Activated CD4-positive, alpha-beta T cell treated with anti-CD3 and anti-CD28 coated beads for 36 hours (primary cell): ENCODE data around the gene TAC4. TPM values are rescaled to one million over a fixed set of nuclear protein-coding genes. Genes with fewer than 3 reads are reported as not detected.

Experiments used
- ATAC-seq: fragments of 200-7000 bp; cut with Tn5 transposase; one replicate; pipeline ENCODE4 v1.10.0; 2021; ENCODE audit warnings: mild to moderate bottlenecking, moderate library complexity
- CTCF ChIA-PET: fragments of 350-600 bp; sonication (Branson Sonifier 250); formaldehyde crosslinking; loops from one replicate; lab custom pipeline; 2021; ENCODE audit warnings: antibody characterized with exemption; lab: Charles Lee
- POLR2A ChIA-PET: fragments of 350-600 bp; sonication (Branson Sonifier 250); formaldehyde crosslinking; loops from one replicate; lab custom pipeline; 2021; ENCODE audit warnings: antibody characterized with exemption, inconsistent platforms; lab: Charles Lee
- DNase-seq: peaks from one replicate; pipeline ENCODE4 v3.0.0-alpha.2; 2020
- H3K27ac Mint-ChIP-seq: one replicate; pipeline ENCODE4 v1.8.0; 2021; ENCODE audit warnings: mixed read lengths
- H3K27me3 Mint-ChIP-seq: one replicate; pipeline ENCODE4 v1.8.0; 2021; ENCODE audit warnings: mixed read lengths
- H3K36me3 Mint-ChIP-seq: one replicate; pipeline ENCODE4 v1.8.0; 2021; ENCODE audit warnings: low read depth, mixed read lengths
- H3K4me1 Mint-ChIP-seq: one replicate; pipeline ENCODE4 v1.8.0; 2021; ENCODE audit warnings: mixed read lengths
- H3K4me3 Mint-ChIP-seq: one replicate; pipeline ENCODE4 v1.8.0; 2021; ENCODE audit warnings: mild to moderate bottlenecking, moderate library complexity, mixed read lengths
- H3K9me3 Mint-ChIP-seq: one replicate; pipeline ENCODE4 v1.8.0; 2021; ENCODE audit warnings: low read depth, mixed read lengths
- intact Hi-C, 2 experiments: fragments of 100-400 bp; cut with DNase I in 1 of 2; cut with micrococcal nuclease in 1 of 2; formaldehyde crosslinking; loops; one replicate each; pipeline versions ENCODE4 v1.14.2 to v1.15.1; 2022 to 2024; cut with DNase I, micrococcal nuclease
- total RNA-seq, 2 experiments: library from RNA; stranded (reverse); gene quantifications; one replicate each; pipeline ENCODE4 v1.2.3, GENCODE V29; 2021

Gene TAC4
- total RNA-seq, 2 experiments from 2014 or later: not detected

DNA sequence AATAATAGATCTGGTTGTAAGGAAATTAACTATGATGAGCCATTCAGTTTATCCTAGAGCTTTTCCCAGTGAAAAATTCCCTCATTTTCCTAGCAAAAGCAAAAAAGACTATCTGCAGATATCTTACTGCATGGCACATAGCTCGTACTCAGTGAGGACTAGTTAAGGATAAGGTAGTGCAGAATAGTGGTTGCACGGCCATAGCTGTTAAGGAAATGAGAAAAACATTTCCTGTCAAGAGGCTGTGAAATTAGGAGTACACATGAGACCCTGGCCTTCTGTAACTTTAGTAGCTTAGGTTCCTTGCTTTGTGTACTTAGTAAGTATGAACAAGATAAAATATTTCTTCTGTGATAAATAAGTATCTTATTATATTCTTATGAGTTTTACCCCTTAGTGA is 49.1 kb downstream of the TAC4 start:
- H3K27ac Mint-ChIP-seq: peak overlapping the region; percentile 45
- DNase-seq (no peak), ATAC-seq (no peak)
- no peak overlapping the region for H3K4me3 Mint-ChIP-seq
- peaks cover 47% of the 10 kb centered on the region for H3K36me3 Mint-ChIP-seq
- no peaks in the 10 kb centered on the region for H3K27me3 Mint-ChIP-seq
- intact Hi-C loops: no loop called here
- ChIA-PET CTCF (interaction anchor here (0.6 to 1.6 kb wide), 5 partner anchors 48 to 280 kb away, joined by 3 to 5 read pairs (median 3); no protein-coding TSS in a partner anchor), POLR2A (interaction anchor here (0.6 kb wide), 1 partner anchor 16 kb away, joined by 3 read pairs; no protein-coding TSS in a partner anchor)
- no peaks in the 10 kb centered on the region for H3K9me3 Mint-ChIP-seq
- H3K4me1 Mint-ChIP-seq: peaks cover 40% of the 10 kb centered on the region

DNA sequence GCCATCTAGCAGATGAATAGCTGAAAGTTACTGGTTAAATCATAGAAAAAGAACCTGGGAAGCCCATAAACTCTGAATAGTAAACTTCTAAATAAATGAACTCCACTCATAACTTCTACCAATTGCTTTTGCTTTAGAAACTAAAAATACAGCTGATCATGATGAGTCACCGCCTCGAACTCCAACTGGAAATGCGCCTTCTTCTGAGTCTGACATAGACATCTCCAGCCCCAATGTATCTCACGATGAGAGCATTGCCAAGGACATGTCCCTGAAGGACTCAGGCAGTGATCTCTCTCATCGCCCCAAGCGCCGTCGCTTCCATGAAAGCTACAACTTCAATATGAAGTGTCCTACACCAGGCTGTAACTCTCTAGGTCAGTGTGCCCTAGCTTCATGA is 49.7 kb downstream of the TAC4 start:
- CTCF ChIA-PET: interaction anchor here (0.9 to 1.6 kb wide), 5 partner anchors 14 to 229 kb away, joined by 3 to 5 read pairs (median 3); no protein-coding TSS in a partner anchor

DNA sequence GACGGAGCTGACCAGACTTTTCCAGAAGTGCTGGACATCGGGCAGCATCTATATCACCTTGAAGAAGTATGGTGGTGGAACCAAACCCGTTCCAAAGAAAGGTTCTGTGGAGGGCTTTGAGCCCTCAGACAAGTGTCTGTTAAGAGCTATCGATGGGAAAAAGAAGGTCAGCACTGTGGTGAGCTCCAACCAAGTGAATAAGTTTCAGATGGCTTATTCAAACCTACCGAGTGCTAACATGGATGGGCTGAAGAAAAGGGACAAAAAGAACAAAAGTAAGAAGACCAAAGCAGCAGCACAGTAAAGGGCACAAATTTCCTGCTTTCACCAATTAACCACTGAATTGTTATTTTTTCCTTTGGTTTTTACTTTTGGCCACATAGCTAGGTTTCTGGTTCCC is 52.5 kb downstream of the TAC4 start:
- POLR2A ChIA-PET: interaction anchor here (0.6 kb wide), 1 partner anchor 132 kb away, joined by 3 read pairs; no protein-coding TSS in a partner anchor
- Mint-ChIP-seq H3K4me1 (peaks cover 61% of the 10 kb centered on the region), H3K27ac (peak overlapping the region; percentile 52), H3K4me3 (no peak overlapping the region), H3K27me3 (no peaks in the 10 kb centered on the region), H3K36me3 (peaks cover 62% of the 10 kb centered on the region), H3K9me3 (no peaks in the 10 kb centered on the region)
- ATAC-seq: peak; percentile 47
- DNase-seq: no peak
- CTCF ChIA-PET: interaction anchor here (1.0 to 1.3 kb wide), 4 partner anchors 55 to 262 kb away, joined by 3 to 4 read pairs (median 3); partner anchors contain the start of gene SLC35B1
- intact Hi-C loops: no loop called here

More for the DNA sequence above, 49.7 kb downstream of the TAC4 start:
- POLR2A ChIA-PET: interaction anchor here (0.6 to 0.7 kb wide), 2 partner anchors 15 to 83 kb away, joined by 3 read pairs; no protein-coding TSS in a partner anchor
- peak overlapping the region; percentile 45 for H3K27ac Mint-ChIP-seq
- DNase-seq: no peak
- intact Hi-C loops: no loop called here
- peaks cover 49% of the 10 kb centered on the region for H3K36me3 Mint-ChIP-seq
- H3K9me3 Mint-ChIP-seq: no peaks in the 10 kb centered on the region
- no peak overlapping the region for H3K4me3 Mint-ChIP-seq
- peak; percentile 26 for ATAC-seq
- peaks cover 42% of the 10 kb centered on the region for H3K4me1 Mint-ChIP-seq
- no peaks in the 10 kb centered on the region for H3K27me3 Mint-ChIP-seq

DNA sequence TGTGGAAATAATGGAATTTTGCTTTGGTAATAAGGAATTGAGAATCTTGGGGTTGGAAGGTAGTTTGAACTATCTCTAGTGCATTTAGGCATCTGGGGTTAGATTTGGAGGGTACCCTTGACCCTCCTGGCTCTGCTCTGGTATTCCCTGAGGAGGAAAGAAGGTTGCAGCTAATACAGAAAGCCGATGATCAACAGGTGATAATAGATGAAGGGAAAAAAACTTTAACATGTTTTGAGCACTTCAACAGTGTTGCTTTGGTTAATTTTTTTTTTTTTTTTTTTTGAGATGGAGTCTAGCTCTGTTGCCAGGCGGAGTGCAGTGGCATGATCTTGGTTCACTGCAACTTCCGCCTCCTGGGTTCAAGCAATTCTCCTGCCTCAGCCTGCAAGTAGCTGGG is 54.6 kb downstream of the TAC4 start:
- DNase-seq (no peak), ATAC-seq (no peak)
- intact Hi-C loops: no loop called here
- Mint-ChIP-seq H3K36me3 (peaks cover 61% of the 10 kb centered on the region), H3K4me1 (peaks cover 69% of the 10 kb centered on the region), H3K4me3 (no peak overlapping the region), H3K9me3 (no peaks in the 10 kb centered on the region), H3K27me3 (no peaks in the 10 kb centered on the region), H3K27ac (no peak overlapping the region)
- ChIA-PET POLR2A (interaction anchor here (1.1 kb wide), 1 partner anchor 52 kb away, joined by 8 read pairs; no protein-coding TSS in a partner anchor), CTCF (interaction anchor here (0.6 to 1.5 kb wide), 6 partner anchors 25 to 301 kb away, joined by 3 to 5 read pairs (median 3); no protein-coding TSS in a partner anchor)

DNA sequence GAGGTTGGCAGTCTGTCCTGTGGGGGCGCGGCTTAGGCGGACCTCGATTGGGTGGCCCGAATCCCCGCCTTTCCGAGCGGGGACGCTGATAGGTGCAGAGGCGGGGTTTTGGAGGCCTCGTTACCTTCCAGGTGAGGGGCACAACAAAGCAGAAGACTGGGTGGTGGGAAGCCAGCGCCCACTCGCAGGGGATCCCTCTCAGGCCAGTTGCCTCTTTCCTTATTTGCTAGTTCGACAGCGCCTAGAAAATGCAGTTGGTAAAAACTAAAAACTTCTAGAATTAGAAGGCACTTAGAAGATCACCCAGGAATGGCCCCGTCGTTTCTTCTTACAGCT is 58.7 kb downstream of the TAC4 start:
- DNase-seq (no peak), ATAC-seq (no peak)
- H3K27ac Mint-ChIP-seq: peak overlapping the region; percentile 98
- peaks cover 57% of the 10 kb centered on the region for H3K4me1 Mint-ChIP-seq
- peak overlapping the region; percentile 89 for H3K4me3 Mint-ChIP-seq
- H3K27me3 Mint-ChIP-seq: no peaks in the 10 kb centered on the region
- intact Hi-C loops: loop anchor here (1.0 to 2.0 kb wide), 6 partner anchors 72 to 930 kb away; partner anchors contain the start of genes LUC7L3 (in 1 of the 2), PHB1 (in 1 of the 2), SPOP (in 1 of the 2) and ZNF652 (in 1 of the 2)
- POLR2A ChIA-PET: interaction anchor here (1.4 to 2.6 kb wide), 3 partner anchors 26 to 81 kb away, joined by 5 to 28 read pairs (median 7); partner anchors contain the start of genes FAM117A and SLC35B1
- CTCF ChIA-PET: interaction anchor here (1.3 to 2.9 kb wide), 2 partner anchors 27 to 81 kb away, joined by 3 to 29 read pairs; partner anchors contain the start of gene SLC35B1
- peaks cover 42% of the 10 kb centered on the region for H3K36me3 Mint-ChIP-seq
- no peaks in the 10 kb centered on the region for H3K9me3 Mint-ChIP-seq

DNA sequence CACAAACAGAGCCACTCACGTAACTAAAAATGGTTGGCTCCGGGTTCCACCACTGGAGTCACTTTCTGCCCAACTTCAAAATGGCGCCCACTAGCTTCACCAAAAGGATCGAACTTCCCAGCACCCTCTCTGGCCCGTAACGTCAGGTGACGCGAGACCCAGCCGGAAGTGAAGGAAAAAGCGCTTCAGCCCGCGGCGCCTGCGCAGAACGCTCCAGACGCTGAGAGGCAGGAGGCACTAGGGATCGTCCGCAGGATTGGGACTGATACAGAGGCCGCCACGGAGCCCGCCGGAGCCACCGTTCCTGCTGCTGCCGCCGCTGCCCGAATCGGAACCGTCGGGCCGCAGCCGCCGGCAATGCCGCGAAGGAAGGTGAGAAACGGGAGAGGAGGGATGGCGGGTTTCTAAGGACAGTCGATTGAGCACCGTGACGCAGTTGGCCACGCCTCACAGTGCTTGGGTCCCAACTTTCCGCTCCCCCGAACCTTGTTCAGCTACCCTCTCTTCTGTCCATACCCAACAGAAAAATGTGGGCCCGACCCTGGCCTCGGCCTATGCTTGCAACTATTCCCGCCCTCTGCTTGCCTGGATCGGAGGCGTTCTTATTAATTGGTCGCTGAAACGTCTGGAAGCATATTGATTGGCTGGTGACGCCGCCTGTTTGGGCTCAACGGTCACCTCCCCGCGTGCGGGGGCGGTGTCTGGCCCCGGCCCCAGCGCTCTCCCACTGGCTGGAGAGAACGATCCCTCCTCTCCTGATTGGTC is 59.2 kb downstream of the TAC4 start, which contains the start of gene KAT7:
Gene KAT7, plus strand, starts transcription at position 204 of the 765 bp plus-strand sequence. Its CDS starts 154 bp downstream, at position 358.
- intact Hi-C loops: loop anchor here (1.0 to 2.0 kb wide), 15 partner anchors 24 to 930 kb away; partner anchors contain the start of genes FAM117A (in 2 of the 2), SPOP (in 2 of the 2), DLX4 (in 1 of the 2) and LUC7L3 (in 1 of the 2)
- POLR2A ChIA-PET: interaction anchor here (0.5 to 2.6 kb wide), 11 partner anchors 18 to 633 kb away, joined by 3 to 28 read pairs (median 4); partner anchors contain the start of genes FAM117A and SLC35B1
- peaks cover 53% of the 10 kb centered on the region for H3K4me1 Mint-ChIP-seq
- H3K27me3 Mint-ChIP-seq: no peaks in the 10 kb centered on the region
- peak within 1 kb of the TSS; percentile 89 for H3K4me3 Mint-ChIP-seq
- DNase-seq: peak; percentile 99
- peak within 1 kb of the TSS; percentile 98 for H3K27ac Mint-ChIP-seq
- ATAC-seq: peak; percentile 91
- no peaks in the 10 kb centered on the region for H3K9me3 Mint-ChIP-seq
- CTCF ChIA-PET: interaction anchor here (0.7 to 2.9 kb wide), 11 partner anchors 11 to 221 kb away, joined by 3 to 29 read pairs (median 5); partner anchors contain the start of gene SLC35B1
- H3K36me3 Mint-ChIP-seq: peaks cover 37% of the 10 kb centered on the region

Other genes with a start within 250 kb of the TAC4 start
- gene SPOP, start 170.0 kb downstream of the TAC4 start, total RNA-seq: 10 to 100 TPM; 57.0 to 64.6 TPM
- 10 to 100 TPM; 43.9 to 59.4 TPM for gene SLC35B1, start 140.1 kb downstream of the TAC4 start, total RNA-seq
- 10 to 100 TPM; 14.1 to 15.4 TPM for gene FAM117A, start 83.9 kb downstream of the TAC4 start, total RNA-seq
- gene KAT7, start 59.4 kb downstream of the TAC4 start, total RNA-seq: 10 to 100 TPM; 63.5 to 93.0 TPM
- under 1 TPM; 0.85 to 0.86 TPM for gene DLX4, start 121.1 kb upstream of the TAC4 start, total RNA-seq
- gene DLX3, start 147.2 kb upstream of the TAC4 start, total RNA-seq: under 1 TPM in 1 of 2 experiments, not detected in 1; 0.09 TPM
- gene ITGA3, start 208.0 kb upstream of the TAC4 start, total RNA-seq: 1 to 10 TPM; 6.8 to 7.8 TPM
- 10 to 100 TPM in 1 of 2 experiments, 1 to 10 TPM in 1; 9.8 to 16.2 TPM for gene PDK2, start 247.3 kb upstream of the TAC4 start, total RNA-seq